Measurements from ENCODE around the gene APLP1.

- TF ChIP-seq CTCF (IDR thresholded peaks at IDR 0.05): no peak
- TF ChIP-seq ZFX (IDR thresholded peaks at IDR 0.05; ENCODE audit: borderline replicate concordance): no peak
Measured at GRCh38 chr19:35908973-35909683, 40.8 kb downstream of the APLP1 start.
